OCI-LY3 (cell line): Measurements from ENCODE around the gene CROCC2.

Experiments
- H2AFZ ChIP-seq: fragments of 200-600, 300-600 bp; shearing (Covaris generic); 2 replicates; pipeline ENCODE4 v1.6.0; 2014; ENCODE audit warnings: antibody characterized with exemption, low read depth, low read length
- H3K27ac ChIP-seq: fragments of 200-600, 300-600 bp; sonication (generic); 2 replicates; pipeline ENCODE4 v1.5.1; 2014; ENCODE audit warnings: mild to moderate bottlenecking, low read length, moderate library complexity, mixed read lengths
- H3K27me3 ChIP-seq: fragments of 200-600, 300-600 bp; sonication (generic); 2 replicates; pipeline ENCODE4 v1.6.1; 2014; ENCODE audit warnings: low read depth, low read length, mixed read lengths
- H3K36me3 ChIP-seq: fragments of 200-600, 300-600 bp; sonication (generic); replicated peaks from 2 replicates; pipeline ENCODE3; 2014; ENCODE audit warnings: low read depth, low read length, mixed read lengths
- H3K4me1 ChIP-seq: fragments of 300-600, 200-600 bp; sonication (generic); 2 replicates; pipeline ENCODE4 v1.6.1; 2014; ENCODE audit warnings: low read length, mixed read lengths
- H3K4me2 ChIP-seq: fragments of 200-600, 300-600 bp; sonication (generic); 2 replicates; pipeline ENCODE4 v1.6.1; 2014; ENCODE audit warnings: low read length, mixed read lengths
- H3K4me3 ChIP-seq: fragments of 300-600, 200-600 bp; sonication (generic); 2 replicates; pipeline ENCODE4 v1.5.1; 2014; ENCODE audit warnings: antibody characterized with exemption, mild to moderate bottlenecking, low read length, moderate library complexity
- H3K79me2 ChIP-seq: fragments of 300-600, 200-600 bp; shearing (Covaris generic); 2 replicates; pipeline ENCODE4 v1.6.1; 2014; ENCODE audit warnings: mild to moderate bottlenecking, low read length, mixed read lengths
- H3K9ac ChIP-seq: fragments of 300-600, 200-600 bp; shearing (Covaris generic); 2 replicates; pipeline ENCODE4 v1.6.0; 2014; ENCODE audit warnings: mild to moderate bottlenecking, low read length, moderate library complexity
- H3K9me3 ChIP-seq: fragments of 200-600, 300-600 bp; shearing (Covaris generic); 2 replicates; pipeline ENCODE4 v1.6.1; 2014; ENCODE audit warnings: low read length, mixed read lengths; ENCODE audit not compliant: insufficient read depth
- H4K20me1 ChIP-seq: fragments of 200-600, 300-600 bp; sonication (generic); 2 replicates; pipeline ENCODE4 v1.6.1; 2016; ENCODE audit warnings: low read length, mixed read lengths; ENCODE audit not compliant: insufficient read depth
- EZH2phosphoT487 ChIP-seq: fragments of 200-600 bp; shearing (Covaris generic); IDR thresholded peaks from 2 replicates; pipeline ENCODE4 v1.6.1; 2018; ENCODE audit warnings: antibody characterized with exemption, mixed run types, low read depth
- TF ChIP-seq, protein P1 (sequence below): fragments of 200-600, 300-600 bp; sonication (generic); IDR thresholded peaks from 2 replicates; pipeline ENCODE4 v1.5.1; 2014; ENCODE audit warnings: antibody characterized with exemption, low read length, low read depth

Gene CROCC2

DNA sequence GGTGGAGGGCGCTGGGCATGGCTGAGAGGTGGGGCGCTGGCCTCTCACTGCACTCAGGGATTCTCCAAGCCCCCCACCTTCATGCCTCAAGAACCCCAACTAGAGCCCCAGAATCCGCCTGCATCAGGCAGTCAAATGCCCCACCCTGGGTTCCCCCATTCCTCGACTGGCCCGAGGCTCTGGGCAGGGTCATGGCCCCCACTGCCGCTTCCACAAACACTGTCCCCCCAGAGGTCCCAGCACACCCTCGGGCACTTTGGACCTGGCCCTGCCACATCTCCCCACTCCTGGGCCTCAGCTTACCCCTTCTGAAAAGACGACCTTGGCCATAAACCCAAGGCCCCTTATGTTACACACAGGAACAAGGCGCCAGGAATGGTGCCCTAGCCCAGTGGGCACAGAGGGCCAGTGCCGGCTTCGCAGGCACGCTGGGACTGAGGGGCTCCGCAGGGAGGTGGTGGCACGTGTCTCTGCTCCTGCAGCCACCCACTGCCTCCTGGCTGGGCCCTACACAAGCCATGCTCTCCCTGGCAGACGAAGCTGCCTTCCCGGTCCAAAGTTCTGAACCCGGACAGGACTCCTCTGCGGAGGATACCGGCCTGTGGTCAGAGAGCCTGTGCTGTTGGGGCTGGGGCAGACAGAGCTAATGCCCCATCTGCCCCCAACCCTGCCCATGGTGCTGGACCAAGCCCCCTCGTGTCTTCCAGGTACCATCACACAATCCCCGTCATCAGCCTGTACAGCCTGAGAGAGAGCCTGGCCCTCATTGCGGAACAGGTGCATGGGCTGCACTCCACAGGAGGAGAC lies 30.7 kb upstream of the CROCC2 start:
- Histone ChIP-seq H4K20me1 (no peaks in the 10 kb centered on the region), H3K36me3 (no peaks in the 10 kb centered on the region), H3K9me3 (no peaks in the 10 kb centered on the region), H2AFZ (no peak overlapping the region), H3K79me2 (no peaks in the 10 kb centered on the region), H3K27ac (no peak overlapping the region), H3K9ac (no peak overlapping the region), H3K27me3 (no peaks in the 10 kb centered on the region), H3K4me3 (no peak overlapping the region), H3K4me2 (no peak overlapping the region), H3K4me1 (no peaks in the 10 kb centered on the region)
- TF ChIP-seq, protein P1, sequence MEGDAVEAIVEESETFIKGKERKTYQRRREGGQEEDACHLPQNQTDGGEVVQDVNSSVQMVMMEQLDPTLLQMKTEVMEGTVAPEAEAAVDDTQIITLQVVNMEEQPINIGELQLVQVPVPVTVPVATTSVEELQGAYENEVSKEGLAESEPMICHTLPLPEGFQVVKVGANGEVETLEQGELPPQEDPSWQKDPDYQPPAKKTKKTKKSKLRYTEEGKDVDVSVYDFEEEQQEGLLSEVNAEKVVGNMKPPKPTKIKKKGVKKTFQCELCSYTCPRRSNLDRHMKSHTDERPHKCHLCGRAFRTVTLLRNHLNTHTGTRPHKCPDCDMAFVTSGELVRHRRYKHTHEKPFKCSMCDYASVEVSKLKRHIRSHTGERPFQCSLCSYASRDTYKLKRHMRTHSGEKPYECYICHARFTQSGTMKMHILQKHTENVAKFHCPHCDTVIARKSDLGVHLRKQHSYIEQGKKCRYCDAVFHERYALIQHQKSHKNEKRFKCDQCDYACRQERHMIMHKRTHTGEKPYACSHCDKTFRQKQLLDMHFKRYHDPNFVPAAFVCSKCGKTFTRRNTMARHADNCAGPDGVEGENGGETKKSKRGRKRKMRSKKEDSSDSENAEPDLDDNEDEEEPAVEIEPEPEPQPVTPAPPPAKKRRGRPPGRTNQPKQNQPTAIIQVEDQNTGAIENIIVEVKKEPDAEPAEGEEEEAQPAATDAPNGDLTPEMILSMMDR, result no peak
- TF ChIP-seq EZH2phosphoT487, result no peak

DNA sequence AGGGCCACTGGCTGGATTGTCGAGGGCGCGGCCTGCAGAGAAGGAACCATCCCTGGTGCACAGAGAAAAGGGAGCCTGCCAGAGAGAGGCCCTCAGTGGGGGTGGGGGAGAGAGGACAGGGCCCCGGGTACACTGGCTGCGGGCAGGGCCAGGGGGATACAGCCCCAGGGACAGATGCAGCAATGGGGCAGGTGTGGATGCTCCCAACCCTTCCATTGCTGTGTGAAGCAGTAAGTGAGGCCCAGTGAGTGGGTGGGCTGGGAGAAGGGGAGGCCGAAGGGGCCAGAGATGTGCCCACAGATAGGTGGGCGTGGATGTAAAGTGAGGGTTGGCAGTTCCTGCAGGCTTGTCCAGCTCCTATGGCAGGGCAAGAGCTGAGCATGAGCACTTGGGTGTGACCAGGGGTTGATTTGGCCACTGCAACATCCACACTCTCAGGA lies 30.1 kb upstream of the CROCC2 start:
- H3K27me3 ChIP-seq, result no peaks in the 10 kb centered on the region
- no peak for TF ChIP-seq EZH2phosphoT487
- TF ChIP-seq, protein P1, result no peak
- H3K4me3 ChIP-seq, result no peak overlapping the region
- H2AFZ ChIP-seq, result no peak overlapping the region
- H3K36me3 ChIP-seq, result no peaks in the 10 kb centered on the region
- H3K27ac ChIP-seq, result no peak overlapping the region
- no peak overlapping the region for H3K9ac ChIP-seq
- no peaks in the 10 kb centered on the region for H3K4me1 ChIP-seq
- H3K9me3 ChIP-seq, result no peaks in the 10 kb centered on the region
- no peaks in the 10 kb centered on the region for H3K79me2 ChIP-seq
- H3K4me2 ChIP-seq, result no peak overlapping the region
- no peaks in the 10 kb centered on the region for H4K20me1 ChIP-seq

DNA sequence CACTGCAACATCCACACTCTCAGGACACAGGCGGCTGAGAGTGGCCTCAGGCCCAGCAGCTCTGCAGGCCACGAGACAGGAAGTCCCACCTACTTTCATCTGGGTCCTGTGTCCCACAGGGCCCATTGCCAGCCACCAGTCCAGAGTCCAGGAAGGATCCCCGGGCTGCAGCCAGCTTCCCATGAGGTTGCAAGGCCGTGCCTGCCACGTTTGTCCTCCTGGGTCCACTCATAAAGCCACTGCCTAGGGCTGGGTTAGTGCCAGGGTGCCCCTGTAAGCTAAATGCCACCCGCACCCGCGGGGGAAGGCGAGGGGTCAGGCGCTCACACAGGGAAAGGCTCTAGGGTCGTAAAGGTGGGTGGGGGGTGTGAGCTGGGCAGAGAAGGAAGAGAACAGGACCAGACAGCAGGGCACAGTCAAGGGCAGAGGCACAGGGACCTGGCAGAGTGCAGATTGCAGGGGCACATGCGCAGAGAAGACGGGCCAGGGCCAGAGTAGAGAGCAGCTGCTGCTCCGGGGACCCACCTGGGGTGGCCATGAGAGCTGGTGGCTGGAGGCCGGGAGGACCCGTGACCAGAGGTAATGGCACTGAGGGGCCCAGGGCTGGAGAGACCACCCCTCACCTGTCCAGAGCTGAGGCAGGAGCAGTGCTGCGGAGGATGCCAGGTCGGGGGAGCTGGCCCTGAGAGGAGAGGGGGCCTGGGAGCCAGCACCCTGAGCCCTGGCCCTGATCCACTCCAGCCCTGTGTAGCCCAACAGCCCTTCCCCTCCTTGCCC lies 29.5 kb upstream of the CROCC2 start:
- Histone ChIP-seq H3K4me3 (no peak overlapping the region), H2AFZ (no peak overlapping the region), H3K27me3 (no peaks in the 10 kb centered on the region), H3K79me2 (no peaks in the 10 kb centered on the region), H3K9ac (no peak overlapping the region), H3K4me2 (no peak overlapping the region), H4K20me1 (no peaks in the 10 kb centered on the region), H3K36me3 (no peaks in the 10 kb centered on the region), H3K9me3 (no peaks in the 10 kb centered on the region), H3K4me1 (no peaks in the 10 kb centered on the region), H3K27ac (no peak overlapping the region)
- TF ChIP-seq, protein P1, result no peak
- no peak for TF ChIP-seq EZH2phosphoT487
